Gastroesophageal sphincter (tissue), 4 donors: ENCODE results near the gene ATXN2. TPM values are rescaled to one million over a fixed set of nuclear protein-coding genes. Genes with fewer than 3 reads are reported as not detected.

Source experiments
- ATAC-seq: fragments of 150-250 bp; one replicate; pipeline ENCODE4 v1.9.1; 2016; ENCODE audit warnings: mild to moderate bottlenecking, moderate library complexity
- H3K27ac ChIP-seq, 4 donors: fragments of 200-600 bp; sonication (generic) in 3 of 4; 1 replicate in 3 of 4; 2 replicates in 1 of 4; pipeline ENCODE4 v1.5.1; 2016 to 2019
- H3K27me3 ChIP-seq: fragments of 200-600 bp; sonication (generic); one replicate; pipeline ENCODE4 v1.5.1; 2019
- H3K36me3 ChIP-seq, 2 donors: fragments of 200-600 bp; sonication (generic); one replicate each; pipeline ENCODE4 v1.5.1; 2019; ENCODE audit warnings: control low read depth in 1 of 2
- H3K4me1 ChIP-seq, 3 donors: fragments of 200-600 bp; sonication (generic); 1 replicate in 2 of 3; 2 replicates in 1 of 3; pipeline ENCODE4 v1.5.1; 2016 to 2019; ENCODE audit warnings: control low read depth in 2 of 3
- H3K4me3 ChIP-seq, 2 donors: fragments of 200-600 bp; sonication (generic); one replicate each; pipeline ENCODE4 v1.5.1; 2019; ENCODE audit warnings: mild to moderate bottlenecking in 1 of 2, moderate library complexity in 1 of 2
- H3K9me3 ChIP-seq, 3 donors: fragments of 200-600 bp; sonication (generic); one replicate each; pipeline ENCODE4 v1.5.1; 2017 to 2019; ENCODE audit warnings: control low read depth in 2 of 3
- CTCF ChIP-seq, 4 experiments: fragments of 200-600 bp in 2 of 4; fragments of 450-650 bp in 2 of 4; sonication (generic) in 1 of 4; IDR thresholded peaks; one replicate each; pipeline ENCODE4 v1.5.1; 2017 to 2019; ENCODE audit warnings: antibody characterized with exemption in 4 of 4, mild to moderate bottlenecking in 2 of 4, moderate library complexity in 2 of 4
- EP300 ChIP-seq: sonication (generic); formaldehyde crosslinking; IDR thresholded peaks from one replicate; pipeline ENCODE4 v1.6.1; 2017; ENCODE audit warnings: antibody characterized with exemption, mild to moderate bottlenecking
- POLR2A ChIP-seq, 2 donors: fragments of 450-650 bp; IDR thresholded peaks; one replicate each; pipeline ENCODE4 v1.6.1; 2017; ENCODE audit warnings: antibody characterized with exemption in 2 of 2, mild to moderate bottlenecking in 2 of 2, moderate library complexity in 1 of 2
- POLR2AphosphoS5 ChIP-seq: sonication (generic); formaldehyde crosslinking; IDR thresholded peaks from one replicate; pipeline ENCODE4 v1.6.1; 2017; ENCODE audit warnings: antibody characterized with exemption
- WGBS, 2 donors: methylation state at CpG; one replicate each; pipeline ENCODE4 v1.1.5; 2018; ENCODE audit warnings: low coverage in 1 of 2; 5-methylcytosine and 5-hydroxymethylcytosine counted together
- total RNA-seq, 4 donors: library from RNA; depleted of rRNA; stranded (reverse); fragments of >200 nt; gene quantifications; one replicate each; pipeline ENCODE4 v1.1.0, GENCODE V29; 2016

Gene ATXN2
- total RNA-seq, 4 donors from 2014 or later: 40.9 to 93.4 (median 50.1) TPM

- TF ChIP-seq CTCF (IDR thresholded peaks at IDR 0.05) (no peak), EP300 (no peak), POLR2AphosphoS5 (no peak), POLR2A (IDR thresholded peaks at IDR 0.05) (no peak)
- H3K27me3 ChIP-seq: no peaks in the 10 kb centered on the region
- 100% methylated on average over 3 of the region's 30 CpGs; no CpG with 5 or more reads in 1 of the 2 donors for WGBS, 2 donors
- H3K4me3 ChIP-seq: no peak overlapping the region
- ATAC-seq: no peak
- peaks cover 0 to 10% (median 0%) of the 10 kb centered on the region in 3 donors for H3K4me1 ChIP-seq
- H3K27ac ChIP-seq: no peak overlapping the region
- peaks cover 0 to 52% of the 10 kb centered on the region in 2 donors for H3K36me3 ChIP-seq
- H3K9me3 ChIP-seq: no peaks in the 10 kb centered on the region
Measured at GRCh38 chr12:111418594-111418880, 180.6 kb downstream of the ATXN2 start.

GRCh38 chr12:111417784-111418593 is 181.1 kb downstream of the ATXN2 start:
- H3K4me3 ChIP-seq: no peak overlapping the region
- ATAC-seq: no peak
- no peaks in the 10 kb centered on the region for H3K9me3 ChIP-seq
- H3K36me3 ChIP-seq: peaks cover 0 to 52% of the 10 kb centered on the region in 2 donors
- no peak overlapping the region for H3K27ac ChIP-seq
- peaks cover 0 to 15% (median 0%) of the 10 kb centered on the region in 3 donors for H3K4me1 ChIP-seq
- TF ChIP-seq POLR2A (IDR thresholded peaks at IDR 0.05) (no peak), POLR2AphosphoS5 (no peak), EP300 (no peak), CTCF (IDR thresholded peaks at IDR 0.05) (no peak)
- no peaks in the 10 kb centered on the region for H3K27me3 ChIP-seq
- 96 to 100% methylated on average over 1 to 10 of the region's 67 CpGs for WGBS, 2 donors

- Histone ChIP-seq H3K27ac (no peak overlapping the region), H3K4me1 (peaks cover 0 to 22% (median 3%) of the 10 kb centered on the region in 3 donors), H3K27me3 (no peaks in the 10 kb centered on the region), H3K9me3 (no peaks in the 10 kb centered on the region), H3K4me3 (no peak overlapping the region), H3K36me3 (peaks cover 0 to 52% of the 10 kb centered on the region in 2 donors)
- ATAC-seq: no peak
- TF ChIP-seq EP300 (no peak), POLR2A (IDR thresholded peaks at IDR 0.05) (no peak), POLR2AphosphoS5 (no peak), CTCF (IDR thresholded peaks at IDR 0.05) (no peak)
- 94 to 100% methylated on average over 2 of the region's 2 CpGs for WGBS, 2 donors
Measured at GRCh38 chr12:111417290-111417689, 181.8 kb downstream of the ATXN2 start.

- peaks cover 0 to 30% of the 10 kb centered on the region in 2 donors for H3K36me3 ChIP-seq
- H3K27me3 ChIP-seq: no peaks in the 10 kb centered on the region
- H3K4me1 ChIP-seq: peaks cover 0 to 47% (median 25%) of the 10 kb centered on the region in 3 donors
- no peaks in the 10 kb centered on the region for H3K9me3 ChIP-seq
- 80% methylated on average over 1 of the region's 7 CpGs; no CpG with 5 or more reads in 1 of the 2 donors for WGBS, 2 donors
- no peak overlapping the region for H3K27ac ChIP-seq
- TF ChIP-seq EP300 (no peak), POLR2A (IDR thresholded peaks at IDR 0.05) (no peak), POLR2AphosphoS5 (no peak), CTCF (IDR thresholded peaks at IDR 0.05) (no peak)
- ATAC-seq: no peak
- no peak overlapping the region for H3K4me3 ChIP-seq
Measured at GRCh38 chr12:111414711-111415252, 184.3 kb downstream of the ATXN2 start.
